CD14-positive monocyte (primary cell): Measurements from ENCODE around the gene TMEM135. TPM values are rescaled to one million over a fixed set of nuclear protein-coding genes. Genes with fewer than 3 reads are reported as not detected.

Experiments used
- DNase-seq, 3 donors: peaks; one replicate each; pipeline ENCODE4 v3.0.0-alpha.2; 2011 to 2022
- H2AFZ ChIP-seq: 2 replicates; pipeline ENCODE4 v1.6.0; 2012; ENCODE audit warnings: mild to moderate bottlenecking, low read depth, low read length, inconsistent platforms; ENCODE audit not compliant: insufficient read depth, poor library complexity, severe bottlenecking
- H3K27ac ChIP-seq, 2 donors: 1 replicate in 1 of 2; 2 replicates in 1 of 2; pipeline ENCODE4 v1.5.1; 2012 to 2013; ENCODE audit warnings: low read length in 2 of 2, control low read depth in 1 of 2, inconsistent platforms in 1 of 2, low read depth in 1 of 2, mild to moderate bottlenecking in 1 of 2
- H3K27me3 ChIP-seq, 2 donors: one replicate each; pipeline versions ENCODE4 v1.6.0 to v1.6.1; 2011 to 2013; ENCODE audit warnings: low read length in 2 of 2; ENCODE audit not compliant: control insufficient read depth in 2 of 2, insufficient read depth in 2 of 2
- H3K36me3 ChIP-seq, 2 donors: replicated peaks in 1 of 2; 1 replicate in 1 of 2; 2 replicates in 1 of 2; pipeline versions ENCODE4 v1.5.1 to v1.6.1; 2012 to 2013; ENCODE audit warnings: low read length in 2 of 2, control low read depth in 1 of 2, inconsistent platforms in 1 of 2, mild to moderate bottlenecking in 1 of 2; ENCODE audit not compliant: insufficient read depth in 2 of 2, control insufficient read depth in 1 of 2
- H3K4me1 ChIP-seq, 2 donors: 1 replicate in 1 of 2; 2 replicates in 1 of 2; pipeline versions ENCODE4 v1.5.1 to v1.6.1; 2012 to 2013; ENCODE audit warnings: low read length in 2 of 2, control low read depth in 1 of 2, inconsistent platforms in 1 of 2, mild to moderate bottlenecking in 1 of 2, moderate library complexity in 1 of 2; ENCODE audit not compliant: insufficient read depth in 2 of 2, control insufficient read depth in 1 of 2
- H3K4me2 ChIP-seq: replicated peaks from 2 replicates; pipeline ENCODE3; 2012; ENCODE audit warnings: low read length, moderate library complexity, mild to moderate bottlenecking; ENCODE audit not compliant: poor library complexity, severe bottlenecking; ENCODE audit errors: extremely low read depth
- H3K4me3 ChIP-seq, 3 experiments: fragments of 200-600 bp in 1 of 3; sonication (generic) in 1 of 3; replicated peaks in 1 of 3; 1 replicate in 2 of 3; 2 replicates in 1 of 3; pipeline ENCODE4 v1.5.1; 2011 to 2013; ENCODE audit warnings: low read length in 3 of 3, mild to moderate bottlenecking in 3 of 3, control low read depth in 2 of 3, low read depth in 2 of 3, inconsistent platforms in 1 of 3, moderate library complexity in 1 of 3
- H3K79me2 ChIP-seq: 2 replicates; pipeline ENCODE4 v1.6.0; 2012; ENCODE audit warnings: mild to moderate bottlenecking, control low read depth, inconsistent platforms, low read length, moderate library complexity; ENCODE audit not compliant: insufficient read depth
- H3K9ac ChIP-seq: 2 replicates; pipeline ENCODE4 v1.6.0; 2017; ENCODE audit warnings: low read length, mild to moderate bottlenecking; ENCODE audit not compliant: insufficient read depth, poor library complexity, severe bottlenecking
- H3K9me3 ChIP-seq, 2 donors: replicated peaks in 1 of 2; 1 replicate in 1 of 2; 2 replicates in 1 of 2; pipeline versions ENCODE4 v1.5.1 to v1.6.1; 2012 to 2013; ENCODE audit warnings: low read length in 2 of 2, control low read depth in 1 of 2; ENCODE audit not compliant: control insufficient read depth in 1 of 2, insufficient read depth in 1 of 2
- H4K20me1 ChIP-seq: 2 replicates; pipeline ENCODE4 v1.6.0; 2012; ENCODE audit warnings: mild to moderate bottlenecking, low read length, control low read depth, moderate library complexity; ENCODE audit not compliant: insufficient read depth
- H3K27ac Mint-ChIP-seq, 7 donors: one replicate each; pipeline ENCODE4 v1.8.0; 2020; ENCODE audit warnings: mild to moderate bottlenecking in 7 of 7, mixed read lengths in 7 of 7, moderate library complexity in 6 of 7, inconsistent platforms in 2 of 7
- H3K27me3 Mint-ChIP-seq, 3 donors: one replicate each; pipeline ENCODE4 v1.8.0; 2021 to 2022; ENCODE audit warnings: low read depth in 3 of 3, mild to moderate bottlenecking in 3 of 3, mixed read lengths in 3 of 3, moderate library complexity in 3 of 3, inconsistent platforms in 1 of 3
- H3K36me3 Mint-ChIP-seq, 2 donors: one replicate each; pipeline ENCODE4 v1.8.0; 2020; ENCODE audit warnings: mixed read lengths in 2 of 2, inconsistent platforms in 1 of 2, mild to moderate bottlenecking in 1 of 2
- H3K4me1 Mint-ChIP-seq: one replicate; pipeline ENCODE4 v1.8.0; 2020; ENCODE audit warnings: mild to moderate bottlenecking, mixed read lengths
- H3K4me3 Mint-ChIP-seq, 2 donors: one replicate each; pipeline ENCODE4 v1.8.0; 2020; ENCODE audit warnings: mild to moderate bottlenecking in 2 of 2, mixed read lengths in 2 of 2, moderate library complexity in 1 of 2
- H3K9me3 Mint-ChIP-seq, 7 donors: one replicate each; pipeline ENCODE4 v1.8.0; 2020 to 2022; ENCODE audit warnings: mixed read lengths in 7 of 7, mild to moderate bottlenecking in 6 of 7, moderate library complexity in 6 of 7, inconsistent platforms in 2 of 7
- CTCF ChIP-seq: fragments of 200-600 bp; IDR thresholded peaks from one replicate; pipeline ENCODE4 v1.8.0; 2022; ENCODE audit warnings: antibody characterized with exemption, mild to moderate bottlenecking
- WGBS: methylation state at CpG from one replicate; pipeline ENCODE4 v1.1.5; 2013; ENCODE audit warnings: missing lambda C conversion rate; ENCODE audit not compliant: insufficient coverage; 5-methylcytosine and 5-hydroxymethylcytosine counted together
- intact Hi-C, 2 donors: fragments of 100-400 bp; cut with micrococcal nuclease; formaldehyde crosslinking; loops; one replicate each; pipeline versions ENCODE4 v1.15.0 to v1.15.1; 2023
- polyA plus RNA-seq, 3 donors: library from polyadenylated mRNA; depleted of rRNA in 1 of 3; unstranded in 2 of 3; stranded (reverse) in 1 of 3; fragments of 300-500 nt in 2 of 3; fragments of >200 nt in 1 of 3; fragmentation: Illumina TruSeq in 2 of 3; gene quantifications; 1 replicate in 2 of 3; 2 replicates in 1 of 3; pipeline ENCODE4 v1.2.3, GENCODE V29; 2012 to 2021

Gene TMEM135
- polyA plus RNA-seq, 3 donors, result 2.7 to 8.4 (median 5.9) TPM

GRCh38 chr11:87136236-87136635, 98.5 kb downstream of the TMEM135 start:
- Histone ChIP-seq H3K4me2 (no peak overlapping the region), H3K9ac (no peak overlapping the region), H3K4me3 (no peak overlapping the region), H3K27me3 (no peaks in the 10 kb centered on the region), H3K79me2 (no peaks in the 10 kb centered on the region), H3K27ac (no peak overlapping the region), H3K36me3 (no peaks in the 10 kb centered on the region), H3K9me3 (peaks cover 0 to 9% of the 10 kb centered on the region in 2 donors), H3K4me1 (no peaks in the 10 kb centered on the region), H4K20me1 (no peaks in the 10 kb centered on the region), H2AFZ (no peak overlapping the region)
- H3K36me3 Mint-ChIP-seq, result no peaks in the 10 kb centered on the region
- intact Hi-C loops, result no loop called here
- peaks cover 4 to 13% (median 6%) of the 10 kb centered on the region in 7 donors for H3K9me3 Mint-ChIP-seq
- no peaks in the 10 kb centered on the region for H3K27me3 Mint-ChIP-seq
- no peak for TF ChIP-seq CTCF
- no peak overlapping the region for H3K4me3 Mint-ChIP-seq
- WGBS, result no CpG with 5 or more reads among the region's 1 CpG
- no peaks in the 10 kb centered on the region for H3K4me1 Mint-ChIP-seq
- no peak for DNase-seq
- no peak overlapping the region for H3K27ac Mint-ChIP-seq

GRCh38 chr11:87137711-87138110, 100.0 kb downstream of the TMEM135 start:
- no peak overlapping the region for H3K27ac ChIP-seq
- Mint-ChIP-seq H3K36me3 (no peaks in the 10 kb centered on the region), H3K9me3 (peaks cover 5 to 14% (median 6%) of the 10 kb centered on the region in 7 donors), H3K27ac (no peak overlapping the region), H3K4me1 (no peaks in the 10 kb centered on the region), H3K27me3 (no peaks in the 10 kb centered on the region), H3K4me3 (no peak overlapping the region)
- no peaks in the 10 kb centered on the region for H4K20me1 ChIP-seq
- no peak for DNase-seq
- WGBS, result no CpG with 5 or more reads among the region's 2 CpGs
- H3K4me3 ChIP-seq, result no peak overlapping the region
- H3K4me1 ChIP-seq, result no peaks in the 10 kb centered on the region
- H2AFZ ChIP-seq, result no peak overlapping the region
- no peaks in the 10 kb centered on the region for H3K27me3 ChIP-seq
- H3K36me3 ChIP-seq, result no peaks in the 10 kb centered on the region
- H3K9ac ChIP-seq, result no peak overlapping the region
- no peak for TF ChIP-seq CTCF
- peaks cover 0 to 6% of the 10 kb centered on the region in 2 donors for H3K9me3 ChIP-seq
- intact Hi-C loops, result no loop called here
- no peaks in the 10 kb centered on the region for H3K79me2 ChIP-seq
- no peak overlapping the region for H3K4me2 ChIP-seq
